Activated B cell treated with CpG ODN at 0.5 μM for 24 hours (primary cell): Measurements from ENCODE around the gene OAF. TPM values are rescaled to one million over a fixed set of nuclear protein-coding genes. Genes with fewer than 3 reads are reported as not detected.

Source experiments
- ATAC-seq: fragments of 200-7000 bp; cut with Tn5 transposase; one replicate; pipeline ENCODE4 v1.10.0; 2021; ENCODE audit warnings: low read depth, mild to moderate bottlenecking, moderate library complexity
- CTCF ChIA-PET: fragments of 350-600 bp; sonication (Branson Sonifier 250); formaldehyde crosslinking; loops from one replicate; lab custom pipeline; 2021; ENCODE audit warnings: antibody characterized with exemption; lab: Charles Lee
- POLR2A ChIA-PET: fragments of 350-600 bp; sonication (Branson Sonifier 250); formaldehyde crosslinking; loops from one replicate; lab custom pipeline; 2021; ENCODE audit warnings: antibody characterized with exemption; lab: Charles Lee
- DNase-seq: peaks from one replicate; pipeline ENCODE4 v3.0.0; 2022
- H3K27ac Mint-ChIP-seq: one replicate; pipeline ENCODE4 v1.8.0; 2020; ENCODE audit warnings: mixed read lengths
- H3K27me3 Mint-ChIP-seq: one replicate; pipeline ENCODE4 v1.8.0; 2021; ENCODE audit warnings: mixed read lengths
- H3K36me3 Mint-ChIP-seq: one replicate; pipeline ENCODE4 v1.8.0; 2021; ENCODE audit warnings: low read depth, mixed read lengths
- H3K4me1 Mint-ChIP-seq: one replicate; pipeline ENCODE4 v1.8.0; 2021; ENCODE audit warnings: mixed read lengths
- H3K4me3 Mint-ChIP-seq: one replicate; pipeline ENCODE4 v1.8.0; 2020; ENCODE audit warnings: mild to moderate bottlenecking, mixed read lengths
- H3K9me3 Mint-ChIP-seq: one replicate; pipeline ENCODE4 v1.8.0; 2020; ENCODE audit warnings: mixed read lengths
- intact Hi-C: fragments of 100-400 bp; cut with micrococcal nuclease; formaldehyde crosslinking; loops from one replicate; pipeline ENCODE4 v1.15.1; 2024
- total RNA-seq: library from RNA; stranded (reverse); gene quantifications from 2 replicates; pipeline ENCODE4 v1.2.3, GENCODE V29; 2022
- TF ChIP-seq, protein P1 (sequence below): fragments of 200-600 bp; IDR thresholded peaks from one replicate; pipeline ENCODE4 v1.8.0; 2022; ENCODE audit warnings: antibody characterized with exemption, mild to moderate bottlenecking

Gene OAF
- total RNA-seq, 1 donor from 2014 or later = 0.78 TPM

GRCh38 chr11:120214581-120214980 is 3.7 kb downstream of the OAF start:
- CTCF ChIA-PET = no interaction called here
- H3K9me3 Mint-ChIP-seq = no peaks in the 10 kb centered on the region
- DNase-seq (no peak), ATAC-seq (no peak)
- H3K27ac Mint-ChIP-seq = no peak overlapping the region
- TF ChIP-seq, protein P1, sequence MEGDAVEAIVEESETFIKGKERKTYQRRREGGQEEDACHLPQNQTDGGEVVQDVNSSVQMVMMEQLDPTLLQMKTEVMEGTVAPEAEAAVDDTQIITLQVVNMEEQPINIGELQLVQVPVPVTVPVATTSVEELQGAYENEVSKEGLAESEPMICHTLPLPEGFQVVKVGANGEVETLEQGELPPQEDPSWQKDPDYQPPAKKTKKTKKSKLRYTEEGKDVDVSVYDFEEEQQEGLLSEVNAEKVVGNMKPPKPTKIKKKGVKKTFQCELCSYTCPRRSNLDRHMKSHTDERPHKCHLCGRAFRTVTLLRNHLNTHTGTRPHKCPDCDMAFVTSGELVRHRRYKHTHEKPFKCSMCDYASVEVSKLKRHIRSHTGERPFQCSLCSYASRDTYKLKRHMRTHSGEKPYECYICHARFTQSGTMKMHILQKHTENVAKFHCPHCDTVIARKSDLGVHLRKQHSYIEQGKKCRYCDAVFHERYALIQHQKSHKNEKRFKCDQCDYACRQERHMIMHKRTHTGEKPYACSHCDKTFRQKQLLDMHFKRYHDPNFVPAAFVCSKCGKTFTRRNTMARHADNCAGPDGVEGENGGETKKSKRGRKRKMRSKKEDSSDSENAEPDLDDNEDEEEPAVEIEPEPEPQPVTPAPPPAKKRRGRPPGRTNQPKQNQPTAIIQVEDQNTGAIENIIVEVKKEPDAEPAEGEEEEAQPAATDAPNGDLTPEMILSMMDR = no peak
- no peak overlapping the region for H3K4me3 Mint-ChIP-seq
- POLR2A ChIA-PET = no interaction called here
- intact Hi-C loops = loop anchor here (10.0 kb wide), 1 partner anchor 540 kb away; no protein-coding TSS in a partner anchor
- peaks cover 10% of the 10 kb centered on the region for H3K27me3 Mint-ChIP-seq
- no peaks in the 10 kb centered on the region for H3K36me3 Mint-ChIP-seq
- peaks cover 13% of the 10 kb centered on the region for H3K4me1 Mint-ChIP-seq

- H3K9me3 Mint-ChIP-seq = no peaks in the 10 kb centered on the region
- ATAC-seq = no peak
- H3K4me1 Mint-ChIP-seq = peaks cover 5% of the 10 kb centered on the region
- intact Hi-C loops = loop anchor here (10.0 kb wide), 1 partner anchor 541 kb away; no protein-coding TSS in a partner anchor
- TF ChIP-seq, protein P1 = no peak
- ChIA-PET CTCF (no interaction called here), POLR2A (no interaction called here)
- H3K27ac Mint-ChIP-seq = no peak overlapping the region
- DNase-seq = no peak
- H3K27me3 Mint-ChIP-seq = peaks cover 4% of the 10 kb centered on the region
- H3K36me3 Mint-ChIP-seq = no peaks in the 10 kb centered on the region
- no peak overlapping the region for H3K4me3 Mint-ChIP-seq
Observed at GRCh38 chr11:120215634-120216033, 4.8 kb downstream of the OAF start.

DNA sequence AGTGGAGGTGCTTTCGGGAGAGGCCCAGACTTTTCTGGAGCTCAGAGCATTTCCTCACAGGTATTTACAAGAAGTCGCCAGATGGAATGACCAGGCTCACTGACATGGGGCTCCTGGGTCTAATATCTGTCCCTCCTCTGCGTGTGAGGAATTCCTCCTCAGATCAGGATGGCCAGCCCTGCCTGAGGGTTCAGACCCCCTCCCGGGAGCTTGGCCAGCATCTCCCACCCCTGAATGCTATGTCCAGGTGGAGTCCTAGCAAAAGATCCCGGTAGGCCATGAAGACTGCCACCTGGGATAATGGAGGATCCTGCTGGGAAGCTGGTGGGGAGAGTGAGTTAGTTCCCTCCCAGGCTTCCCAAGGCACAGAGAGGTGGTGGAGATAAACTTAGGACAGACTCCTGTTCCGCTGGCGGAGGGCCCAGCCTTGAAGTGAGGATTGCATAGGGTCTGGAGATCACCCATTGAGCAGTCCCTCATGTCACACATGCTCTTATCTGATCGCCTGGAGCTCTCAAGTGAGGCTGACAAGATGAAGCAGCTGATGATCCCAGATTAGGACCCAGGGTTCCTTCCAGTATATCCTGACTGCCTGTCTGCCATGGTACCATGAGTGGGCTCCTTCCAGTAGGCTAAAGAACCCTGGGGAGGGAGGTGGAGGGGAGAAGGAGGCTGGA is 5.7 kb downstream of the OAF start:
- Mint-ChIP-seq H3K36me3 (no peaks in the 10 kb centered on the region), H3K27me3 (peaks cover 3% of the 10 kb centered on the region), H3K27ac (no peak overlapping the region), H3K9me3 (no peaks in the 10 kb centered on the region), H3K4me3 (no peak overlapping the region), H3K4me1 (peaks cover 3% of the 10 kb centered on the region)
- DNase-seq (no peak), ATAC-seq (no peak)
- intact Hi-C loops = loop anchor here (10.0 kb wide), 1 partner anchor 542 kb away; no protein-coding TSS in a partner anchor
- TF ChIP-seq, protein P1 = no peak
- CTCF ChIA-PET = no interaction called here
- POLR2A ChIA-PET = no interaction called here

DNA sequence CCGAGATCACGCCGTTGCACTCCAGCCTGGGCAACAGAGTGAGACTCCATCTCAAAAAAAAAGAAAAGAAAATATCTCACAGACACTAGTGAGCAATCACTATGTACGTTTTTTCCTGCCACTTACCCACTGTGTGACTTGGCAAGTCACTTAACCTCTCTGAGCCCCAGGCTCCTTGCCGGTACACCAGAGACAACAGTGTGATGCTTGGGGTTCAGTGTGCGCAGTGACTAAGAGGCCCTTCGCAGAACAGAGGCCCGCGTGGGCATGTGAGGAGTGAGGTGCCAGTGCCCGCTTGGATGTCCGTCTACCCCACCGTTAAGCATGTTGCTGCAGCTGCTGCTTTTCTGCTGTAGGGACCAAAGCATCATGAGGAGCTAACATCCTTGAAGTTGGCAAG is 6.7 kb downstream of the OAF start:
- DNase-seq (no peak), ATAC-seq (no peak)
- no peak overlapping the region for H3K4me3 Mint-ChIP-seq
- H3K27ac Mint-ChIP-seq = no peak overlapping the region
- no peaks in the 10 kb centered on the region for H3K9me3 Mint-ChIP-seq
- H3K4me1 Mint-ChIP-seq = no peaks in the 10 kb centered on the region
- ChIA-PET POLR2A (no interaction called here), CTCF (no interaction called here)
- no peaks in the 10 kb centered on the region for H3K36me3 Mint-ChIP-seq
- intact Hi-C loops = loop anchor here (10.0 kb wide), 1 partner anchor 543 kb away; no protein-coding TSS in a partner anchor
- TF ChIP-seq, protein P1 = no peak
- H3K27me3 Mint-ChIP-seq = no peaks in the 10 kb centered on the region

DNA sequence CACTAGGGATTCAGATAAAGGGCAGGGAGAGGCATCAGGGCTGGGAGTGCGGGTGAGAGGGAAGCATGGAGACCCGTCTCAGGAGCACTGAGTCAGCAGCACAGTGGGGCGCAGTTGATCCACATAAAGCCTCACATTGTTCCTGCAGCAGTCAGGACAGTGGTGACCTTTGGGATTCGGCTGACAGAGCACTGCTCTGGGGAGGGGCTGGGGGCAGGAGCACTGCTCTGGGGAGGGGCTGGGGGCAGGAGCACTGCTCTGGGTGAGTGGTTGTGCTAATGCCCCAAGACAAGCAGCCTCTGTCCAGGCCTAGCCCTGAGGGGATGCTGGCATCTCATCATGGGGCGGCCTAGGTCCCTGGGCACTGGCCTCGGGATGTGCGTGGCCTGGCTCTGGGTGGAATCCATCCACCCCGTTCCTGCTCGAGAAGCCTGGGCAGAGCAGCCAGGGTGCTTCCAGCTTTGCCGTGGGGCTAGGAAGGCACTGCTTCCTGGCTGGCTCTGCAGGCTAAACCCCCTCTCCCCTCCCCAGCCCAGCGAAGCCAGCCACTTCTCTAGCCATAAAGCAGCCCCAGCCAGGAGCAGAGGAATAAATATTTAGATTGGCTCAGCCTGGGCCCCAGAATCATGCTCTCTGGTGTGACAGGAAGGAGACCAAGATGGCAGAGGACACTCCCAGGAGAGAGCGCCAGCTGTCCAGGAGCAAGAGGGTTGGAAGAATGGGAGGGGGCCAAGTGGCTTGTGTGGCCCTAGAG is 7.3 kb downstream of the OAF start:
- Mint-ChIP-seq H3K4me1 (no peaks in the 10 kb centered on the region), H3K36me3 (no peaks in the 10 kb centered on the region), H3K4me3 (no peak overlapping the region), H3K27me3 (no peaks in the 10 kb centered on the region), H3K9me3 (no peaks in the 10 kb centered on the region), H3K27ac (no peak overlapping the region)
- TF ChIP-seq, protein P1 = no peak
- CTCF ChIA-PET = no interaction called here
- ATAC-seq (no peak), DNase-seq (no peak)
- POLR2A ChIA-PET = no interaction called here
- intact Hi-C loops = loop anchor here (10.0 kb wide), 1 partner anchor 543 kb away; no protein-coding TSS in a partner anchor
